Prostate gland (tissue), 2 donors: Measurements from ENCODE around the gene ASPSCR1. TPM values are rescaled to one million over a fixed set of nuclear protein-coding genes. Genes with fewer than 3 reads are reported as not detected.
"Not testable (repeated sequence)": the region's sequence is repeated elsewhere in the genome, so short reads cannot be mapped to it uniquely, and the experiment has no call there.

Experiments used
- DNase-seq: peaks from one replicate; pipeline ENCODE4 v3.0.0-alpha.2; 2019; ENCODE audit warnings: low spot score
- H3K27ac ChIP-seq, 2 donors: fragments of 200-600 bp; sonication (generic); 2 replicates each; pipeline ENCODE4 v1.5.1; 2017 to 2019
- H3K27me3 ChIP-seq: fragments of 200-600 bp; sonication (generic); replicated peaks from 2 replicates; pipeline ENCODE4 v1.5.1; 2019; ENCODE audit not compliant: insufficient read depth
- H3K36me3 ChIP-seq, 2 donors: fragments of 200-600 bp; sonication (generic); 1 replicate in 1 of 2; 2 replicates in 1 of 2; pipeline versions ENCODE4 v1.5.1 to v1.8.1; 2017 to 2019
- H3K4me1 ChIP-seq: fragments of 200-600 bp; sonication (generic); replicated peaks from 2 replicates; pipeline ENCODE4 v1.5.1; 2019
- H3K4me3 ChIP-seq, 2 donors: fragments of 200-600 bp; sonication (generic); 2 replicates each; pipeline ENCODE4 v1.5.1; 2017 to 2019
- H3K9me3 ChIP-seq: fragments of 200-600 bp; sonication (generic); 2 replicates; pipeline ENCODE4 v1.5.1; 2017
- CTCF ChIP-seq, 4 experiments: fragments of 200-600 bp in 2 of 4; fragments of 450-650 bp in 2 of 4; sonication (generic) in 2 of 4; IDR thresholded peaks; 1 replicate in 3 of 4; 2 replicates in 1 of 4; pipeline ENCODE4 v1.5.1; 2016 to 2019; ENCODE audit warnings: antibody characterized with exemption in 4 of 4, mild to moderate bottlenecking in 2 of 4, moderate library complexity in 2 of 4
- POLR2A ChIP-seq: fragments of 450-650 bp; IDR thresholded peaks from one replicate; pipeline ENCODE4 v1.6.1; 2016; ENCODE audit warnings: antibody characterized with exemption, mild to moderate bottlenecking
- POLR2AphosphoS5 ChIP-seq: sonication (generic); formaldehyde crosslinking; IDR thresholded peaks from one replicate; pipeline ENCODE4 v1.6.1; 2017; ENCODE audit warnings: antibody characterized with exemption
- WGBS: methylation state at CpG from one replicate; pipeline ENCODE4 v1.1.5; 2018; 5-methylcytosine and 5-hydroxymethylcytosine counted together
- intact Hi-C: fragments of 100-400 bp; cut with DNase I; formaldehyde crosslinking; loops from one replicate; pipeline ENCODE4 v1.14.2; 2022
- total RNA-seq, 2 donors: library from RNA; depleted of rRNA; stranded (reverse); fragments of >200 nt; gene quantifications; one replicate each; pipeline ENCODE4 v1.1.0, GENCODE V29; 2016

Gene ASPSCR1
- total RNA-seq, 2 donors from 2014 or later = 30.7 to 39.7 TPM

- Histone ChIP-seq H3K36me3 (no peaks in the 10 kb centered on the region), H3K27ac (no peak overlapping the region), H3K4me3 (no peak overlapping the region), H3K4me1 (no peaks in the 10 kb centered on the region), H3K27me3 (no peaks in the 10 kb centered on the region), H3K9me3 (no peaks in the 10 kb centered on the region)
- TF ChIP-seq CTCF (IDR thresholded peaks at IDR 0.05) = no peak
- TF ChIP-seq POLR2A = no peak
- DNase-seq = no peak
- WGBS = 75% methylated on average over 15 of the region's 15 CpGs
- intact Hi-C loops = no loop called here
These were observed 26.9 kb upstream of the ASPSCR1 start for GRCh38 chr17:81950501-81950900.

- no peaks in the 10 kb centered on the region for H3K36me3 ChIP-seq
- H3K27ac ChIP-seq = no peak overlapping the region
- DNase-seq = no peak
- no peaks in the 10 kb centered on the region for H3K4me1 ChIP-seq
- no peak for TF ChIP-seq POLR2AphosphoS5
- TF ChIP-seq CTCF (IDR thresholded peaks at IDR 0.05) = no peak
- TF ChIP-seq POLR2A = no peak
- no peaks in the 10 kb centered on the region for H3K9me3 ChIP-seq
- H3K27me3 ChIP-seq = peaks cover 2% of the 10 kb centered on the region
- intact Hi-C loops = no loop called here
- WGBS = 49% methylated on average over 13 of the region's 13 CpGs
- H3K4me3 ChIP-seq = no peak overlapping the region
These were observed 25.4 kb upstream of the ASPSCR1 start for GRCh38 chr17:81951785-81952684.

DNA sequence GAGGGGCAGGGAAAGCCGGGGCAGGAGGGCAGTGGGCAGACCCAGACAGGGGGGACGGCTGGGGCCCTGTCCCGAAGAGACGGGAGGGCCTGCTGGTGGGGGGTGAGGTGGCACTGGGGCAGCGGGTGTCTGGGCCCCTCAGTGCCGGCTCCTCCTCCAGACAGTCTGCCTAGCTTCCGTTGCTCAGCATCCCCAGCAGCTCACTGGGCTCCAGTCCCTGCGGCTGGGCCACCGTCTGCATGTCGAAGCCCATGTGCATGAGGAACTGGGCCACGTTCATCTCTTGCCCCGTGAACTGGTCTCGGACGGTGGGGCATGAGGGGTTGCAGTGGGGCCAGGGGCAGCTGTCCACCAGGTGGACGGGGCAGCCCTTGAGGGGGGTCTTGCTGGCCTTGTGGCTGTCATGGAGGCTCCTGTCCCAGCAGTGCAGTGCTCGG is 24.6 kb upstream of the ASPSCR1 start:
- H3K27me3 ChIP-seq = peaks cover 2% of the 10 kb centered on the region
- no peak overlapping the region for H3K27ac ChIP-seq
- no peaks in the 10 kb centered on the region for H3K36me3 ChIP-seq
- DNase-seq = no peak
- 68% methylated on average over 13 of the region's 16 CpGs for WGBS
- no peaks in the 10 kb centered on the region for H3K4me1 ChIP-seq
- no peak for TF ChIP-seq POLR2A
- intact Hi-C loops = no loop called here
- no peak overlapping the region for H3K4me3 ChIP-seq
- no peaks in the 10 kb centered on the region for H3K9me3 ChIP-seq

- H3K36me3 ChIP-seq, intact Hi-C loops, DNase-seq, H3K27me3 ChIP-seq, H3K9me3 ChIP-seq, H3K27ac ChIP-seq, H3K4me3 ChIP-seq, H3K4me1 ChIP-seq: not testable (repeated sequence)
- WGBS = 77% methylated on average over 5 of the region's 5 CpGs
These were observed 24.0 kb upstream of the ASPSCR1 start for GRCh38 chr17:81953443-81953842.

DNA sequence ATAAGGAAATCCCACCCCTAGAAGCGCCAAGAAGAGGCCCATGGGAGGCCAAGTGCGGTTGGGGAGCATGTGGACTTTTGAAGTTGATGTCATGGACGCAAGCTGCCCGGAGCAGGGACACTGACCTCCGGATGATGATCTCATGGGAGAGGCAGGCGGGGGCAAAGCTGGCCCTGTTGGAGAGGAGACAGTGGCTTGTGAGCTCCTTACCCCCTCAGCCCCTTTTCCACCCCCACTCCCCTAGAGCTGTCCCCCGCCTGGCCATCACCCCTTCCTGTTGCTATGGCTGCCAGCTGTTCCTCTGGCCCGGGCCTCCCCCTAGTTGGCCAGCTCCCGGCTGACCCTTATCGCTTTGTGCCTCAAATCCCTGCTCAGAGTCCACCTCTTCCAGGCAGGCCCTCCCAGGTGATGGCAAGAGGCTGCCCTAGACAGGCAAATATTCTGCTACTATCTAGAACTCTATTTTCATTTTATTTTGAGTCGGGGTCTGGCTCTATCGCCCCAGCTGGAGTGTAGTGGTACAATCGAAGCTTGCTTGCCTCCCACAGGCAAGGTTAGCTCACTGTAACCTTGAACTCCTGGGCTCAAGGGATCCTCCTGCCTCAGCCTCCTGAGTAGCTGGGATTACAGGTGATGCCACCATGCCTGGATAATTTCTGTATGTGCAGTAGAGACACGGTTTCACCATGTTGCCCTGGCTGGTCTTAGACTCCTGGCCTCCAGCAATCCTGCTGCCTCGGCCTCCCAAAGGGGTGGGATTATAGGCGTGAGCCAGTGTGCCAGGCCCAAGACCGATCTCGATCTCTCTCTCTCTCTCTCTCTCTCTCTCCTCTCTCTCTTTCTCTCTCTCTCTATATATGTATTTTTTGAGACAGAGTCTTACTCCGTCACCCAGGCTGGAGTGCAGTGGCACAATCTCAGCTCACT is 23.0 kb upstream of the ASPSCR1 start:
- DNase-seq = no peak
- no peaks in the 10 kb centered on the region for H3K36me3 ChIP-seq
- 88% methylated on average over 19 of the region's 19 CpGs for WGBS
- TF ChIP-seq CTCF (IDR thresholded peaks at IDR 0.05) (no peak), POLR2A (no peak), POLR2AphosphoS5 (no peak)
- intact Hi-C loops = no loop called here
- no peak overlapping the region for H3K27ac ChIP-seq
- peaks cover 2% of the 10 kb centered on the region for H3K27me3 ChIP-seq
- no peaks in the 10 kb centered on the region for H3K9me3 ChIP-seq
- no peaks in the 10 kb centered on the region for H3K4me1 ChIP-seq
- H3K4me3 ChIP-seq = no peak overlapping the region
